ENCODE measurements around the gene KDSR. TPM values are rescaled to one million over a fixed set of nuclear protein-coding genes. Genes with fewer than 3 reads are reported as not detected.

The KDSR gene
- total and polyA plus RNA-seq, 2 of the 13 experiments (the other 11 are each of a cell fraction or from before 2014, with no cell fraction given): 10.4 to 20.9 TPM

GRCh38 chr18:63365876-63366212 lies 1.2 kb downstream of the KDSR start:
- Histone ChIP-seq H3K36me3 (replicated peaks in 1 of 2; ENCODE audit: control insufficient read depth in 1 of 2, insufficient read depth in 2 of 2, low read length in 2 of 2) (peaks cover 0 to 21% of the 10 kb centered on the region in 2 experiments; a peak in 3 of 5 replicates), H3K9me3 (ENCODE audit: low read length) (peaks cover 9% of the 10 kb centered on the region; the same call in 1 of the 2 replicates), H3K4me3 (replicated peaks in 1 of 3; ENCODE audit: insufficient read depth in 1 of 3, low read depth in 2 of 3, low read length in 3 of 3) (peak overlapping the region; percentile 80 to 96 (median 82)), H3K27me3 (ENCODE audit: control insufficient read depth in 1 of 2, insufficient read depth in 2 of 2, low read length in 2 of 2) (no peaks in the 10 kb centered on the region; a peak in 1 of 5 replicates), H3K4me2 (ENCODE audit: low read depth, low read length) (peak overlapping the region; percentile 88), H4K20me1 (ENCODE audit: insufficient read depth, low read length) (peaks cover 12% of the 10 kb centered on the region), H3K4me1 (ENCODE audit: insufficient read depth, low read length) (peaks cover 38% of the 10 kb centered on the region), H3K27ac (ENCODE audit: extremely low read length, insufficient read depth, low read length) (peak overlapping the region; percentile 96), H3K9ac (ENCODE audit: insufficient read depth, low read depth, low read length) (peak overlapping the region; percentile 89), H3K79me2 (ENCODE audit: insufficient read depth, low read length) (peaks cover 39% of the 10 kb centered on the region), H2AFZ (ENCODE audit: low read length) (no peak overlapping the region)
- intact Hi-C loops (cut with micrococcal nuclease; ENCODE audit: unreplicated experiment): loop anchor here (2.0 kb wide), 2 partner anchors 45 kb away; no protein-coding TSS in a partner anchor
- FAIRE-seq: no peak
- no peak for ATAC-seq
- in situ Hi-C loops (cut with HindIII; ENCODE audit: extremely low pct_ligation_motif_present, low pct_unique_long_range_greater_than_20kb): no loop called here
- no peak for TF ChIP-seq MAZ (IDR thresholded peaks at IDR 0.05; ENCODE audit: borderline replicate concordance, low read depth, low read length)
- 0 out of 2 replicates have a peak, but pooled peaks have one; percentile 30 for TF ChIP-seq MAZ (CRISPR knock-in tag; IDR thresholded peaks at IDR 0.05; ENCODE audit: low read depth)
- 0 out of 2 replicates have a peak, but pooled peaks have one; percentile 31 for TF ChIP-seq ZNF564 (CRISPR knock-in tag; IDR thresholded peaks at IDR 0.05)
- no peak for TF ChIP-seq ZBTB26 (CRISPR knock-in tag; IDR thresholded peaks at IDR 0.05; ENCODE audit: borderline replicate concordance)
- 0 out of 2 replicates have a peak, but pooled peaks have one; percentile 1 for TF ChIP-seq CTCF (CRISPR knock-in tag; IDR thresholded peaks at IDR 0.05)
- 2% methylated on average over 12 of the region's 12 CpGs for WGBS (ENCODE audit: low lambda C conversion rate)
- POLR2A ChIA-PET: interaction anchor here (0.9 to 1.6 kb wide), 4 partner anchors 9 to 56 kb away, joined by 3 to 8 read pairs (median 4); partner anchors contain the start of gene VPS4B
- no peak for DNase-seq (ENCODE audit: low spot score)
- CTCF ChIA-PET (ENCODE audit: low intra/inter-chr PET ratio, low total read pairs): no interaction called here
- no TSS peak for BruUV-seq (replicated peaks)

Measured in HepG2 (cell line).